Measurements from ENCODE around the gene SPECC1L. TPM values are rescaled to one million over a fixed set of nuclear protein-coding genes. Genes with fewer than 3 reads are reported as not detected.

Gene SPECC1L
- total RNA-seq, 1 donor from 2014 or later, result 29.9 TPM

DNA sequence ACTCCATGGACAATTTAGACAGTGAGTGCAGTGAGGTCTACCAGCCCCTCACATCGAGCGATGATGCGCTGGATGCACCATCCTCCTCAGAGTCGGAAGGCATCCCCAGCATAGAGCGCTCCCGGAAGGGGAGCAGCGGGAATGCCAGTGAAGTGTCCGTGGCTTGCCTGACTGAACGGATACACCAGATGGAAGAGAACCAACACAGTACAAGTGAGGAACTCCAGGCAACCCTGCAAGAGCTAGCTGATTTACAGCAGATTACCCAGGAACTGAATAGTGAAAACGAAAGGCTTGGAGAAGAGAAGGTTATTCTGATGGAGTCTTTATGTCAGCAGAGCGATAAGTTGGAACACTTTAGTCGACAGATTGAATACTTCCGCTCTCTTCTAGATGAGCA, 51.4 kb downstream of the SPECC1L start:
- H3K27me3 ChIP-seq (ENCODE audit: control insufficient read depth, insufficient read depth, low read length), result no peaks in the 10 kb centered on the region
- H3K36me3 ChIP-seq (ENCODE audit: control insufficient read depth, insufficient read depth, low read length), result peaks cover 4% of the 10 kb centered on the region
- no peak overlapping the region for H3K4me3 ChIP-seq (ENCODE audit: low read depth, low read length)
- TF ChIP-seq, protein P1, sequence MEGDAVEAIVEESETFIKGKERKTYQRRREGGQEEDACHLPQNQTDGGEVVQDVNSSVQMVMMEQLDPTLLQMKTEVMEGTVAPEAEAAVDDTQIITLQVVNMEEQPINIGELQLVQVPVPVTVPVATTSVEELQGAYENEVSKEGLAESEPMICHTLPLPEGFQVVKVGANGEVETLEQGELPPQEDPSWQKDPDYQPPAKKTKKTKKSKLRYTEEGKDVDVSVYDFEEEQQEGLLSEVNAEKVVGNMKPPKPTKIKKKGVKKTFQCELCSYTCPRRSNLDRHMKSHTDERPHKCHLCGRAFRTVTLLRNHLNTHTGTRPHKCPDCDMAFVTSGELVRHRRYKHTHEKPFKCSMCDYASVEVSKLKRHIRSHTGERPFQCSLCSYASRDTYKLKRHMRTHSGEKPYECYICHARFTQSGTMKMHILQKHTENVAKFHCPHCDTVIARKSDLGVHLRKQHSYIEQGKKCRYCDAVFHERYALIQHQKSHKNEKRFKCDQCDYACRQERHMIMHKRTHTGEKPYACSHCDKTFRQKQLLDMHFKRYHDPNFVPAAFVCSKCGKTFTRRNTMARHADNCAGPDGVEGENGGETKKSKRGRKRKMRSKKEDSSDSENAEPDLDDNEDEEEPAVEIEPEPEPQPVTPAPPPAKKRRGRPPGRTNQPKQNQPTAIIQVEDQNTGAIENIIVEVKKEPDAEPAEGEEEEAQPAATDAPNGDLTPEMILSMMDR (IDR thresholded peaks at IDR 0.05; ENCODE audit: insufficient read depth, low read length, poor library complexity, severe bottlenecking), result no peak
- DNase-seq (ENCODE audit: low read depth), result no peak

DNA sequence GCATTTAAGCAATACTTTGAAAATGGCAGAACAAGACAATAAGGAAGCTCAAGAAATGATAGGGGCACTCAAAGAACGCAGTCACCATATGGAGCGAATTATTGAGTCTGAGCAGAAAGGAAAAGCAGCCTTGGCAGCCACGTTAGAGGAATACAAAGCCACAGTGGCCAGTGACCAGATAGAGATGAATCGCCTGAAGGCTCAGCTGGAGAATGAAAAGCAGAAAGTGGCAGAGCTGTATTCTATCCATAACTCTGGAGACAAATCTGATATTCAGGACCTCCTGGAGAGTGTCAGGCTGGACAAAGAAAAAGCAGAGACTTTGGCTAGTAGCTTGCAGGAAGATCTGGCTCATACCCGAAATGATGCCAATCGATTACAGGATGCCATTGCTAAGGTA, 51.9 kb downstream of the SPECC1L start:
- no peak overlapping the region for H3K4me3 ChIP-seq (ENCODE audit: low read depth, low read length)
- peaks cover 4% of the 10 kb centered on the region for H3K36me3 ChIP-seq (ENCODE audit: control insufficient read depth, insufficient read depth, low read length)
- TF ChIP-seq, protein P1 (IDR thresholded peaks at IDR 0.05; ENCODE audit: insufficient read depth, low read length, poor library complexity, severe bottlenecking), result no peak
- H3K27me3 ChIP-seq (ENCODE audit: control insufficient read depth, insufficient read depth, low read length), result no peaks in the 10 kb centered on the region
- DNase-seq (ENCODE audit: low read depth), result no peak

DNA sequence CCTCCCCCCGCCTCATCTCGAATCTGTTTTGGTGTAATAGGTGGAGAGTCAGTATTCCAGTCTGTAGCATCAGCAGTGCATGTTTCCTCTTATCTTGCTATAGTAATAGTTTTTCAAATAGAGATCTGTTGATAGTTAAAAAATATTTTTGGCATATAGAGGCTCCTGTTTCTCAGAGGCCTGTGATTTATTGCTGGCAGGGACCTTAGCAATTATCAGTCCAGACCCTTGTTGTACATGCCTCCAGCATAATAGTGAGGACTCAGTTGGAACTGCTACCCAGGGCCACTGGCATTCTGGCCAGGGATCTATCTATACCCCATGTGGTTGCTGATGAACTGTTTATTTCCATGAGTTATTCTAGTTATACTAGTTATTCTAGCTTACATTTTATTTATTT, 52.6 kb downstream of the SPECC1L start:
- TF ChIP-seq, protein P1 (IDR thresholded peaks at IDR 0.05; ENCODE audit: insufficient read depth, low read length, poor library complexity, severe bottlenecking), result no peak
- Histone ChIP-seq H3K27me3 (ENCODE audit: control insufficient read depth, insufficient read depth, low read length) (no peaks in the 10 kb centered on the region), H3K4me3 (ENCODE audit: low read depth, low read length) (no peak overlapping the region), H3K36me3 (ENCODE audit: control insufficient read depth, insufficient read depth, low read length) (peaks cover 4% of the 10 kb centered on the region)
- no peak for DNase-seq (ENCODE audit: low read depth)

DNA sequence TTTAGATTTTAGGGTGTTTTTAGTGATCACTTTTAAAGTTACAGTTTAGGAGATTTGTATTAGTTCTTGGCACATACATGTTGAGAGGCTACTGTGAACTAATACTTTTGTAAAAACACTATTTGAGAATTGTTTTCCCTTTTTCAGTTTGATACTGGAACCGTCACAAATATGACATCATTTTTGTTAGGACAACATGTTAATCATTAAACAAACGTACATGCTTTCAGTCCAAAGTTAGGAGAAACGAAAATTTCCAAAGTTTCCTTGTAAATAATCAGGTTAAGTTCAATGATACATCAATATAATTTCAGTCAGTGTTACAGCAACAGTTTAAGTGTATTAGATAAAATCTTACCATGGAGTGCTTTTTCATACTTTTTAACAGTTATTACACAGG, 53.1 kb downstream of the SPECC1L start:
- H3K36me3 ChIP-seq (ENCODE audit: control insufficient read depth, insufficient read depth, low read length), result peaks cover 4% of the 10 kb centered on the region
- H3K27me3 ChIP-seq (ENCODE audit: control insufficient read depth, insufficient read depth, low read length), result no peaks in the 10 kb centered on the region
- no peak for DNase-seq (ENCODE audit: low read depth)
- TF ChIP-seq, protein P1 (IDR thresholded peaks at IDR 0.05; ENCODE audit: insufficient read depth, low read length, poor library complexity, severe bottlenecking), result no peak
- no peak overlapping the region for H3K4me3 ChIP-seq (ENCODE audit: low read depth, low read length)

DNA sequence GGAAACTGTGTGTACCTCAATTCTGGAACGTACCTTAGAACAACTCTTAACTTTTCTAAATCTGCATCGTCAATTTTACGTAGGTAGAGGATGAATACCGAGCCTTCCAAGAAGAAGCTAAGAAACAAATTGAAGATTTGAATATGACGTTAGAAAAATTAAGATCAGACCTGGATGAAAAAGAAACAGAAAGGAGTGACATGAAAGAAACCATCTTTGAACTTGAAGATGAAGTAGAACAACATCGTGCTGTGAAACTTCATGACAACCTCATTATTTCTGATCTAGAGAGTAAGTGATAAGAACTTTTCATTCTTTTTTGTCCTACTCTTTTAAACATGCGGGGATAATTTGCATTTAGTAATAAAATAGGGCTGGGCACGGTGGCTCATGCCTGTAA, 53.5 kb downstream of the SPECC1L start:
- TF ChIP-seq, protein P1 (IDR thresholded peaks at IDR 0.05; ENCODE audit: insufficient read depth, low read length, poor library complexity, severe bottlenecking), result no peak
- H3K27me3 ChIP-seq (ENCODE audit: control insufficient read depth, insufficient read depth, low read length), result no peaks in the 10 kb centered on the region
- DNase-seq (ENCODE audit: low read depth), result no peak
- peaks cover 4% of the 10 kb centered on the region for H3K36me3 ChIP-seq (ENCODE audit: control insufficient read depth, insufficient read depth, low read length)
- no peak overlapping the region for H3K4me3 ChIP-seq (ENCODE audit: low read depth, low read length)

DNA sequence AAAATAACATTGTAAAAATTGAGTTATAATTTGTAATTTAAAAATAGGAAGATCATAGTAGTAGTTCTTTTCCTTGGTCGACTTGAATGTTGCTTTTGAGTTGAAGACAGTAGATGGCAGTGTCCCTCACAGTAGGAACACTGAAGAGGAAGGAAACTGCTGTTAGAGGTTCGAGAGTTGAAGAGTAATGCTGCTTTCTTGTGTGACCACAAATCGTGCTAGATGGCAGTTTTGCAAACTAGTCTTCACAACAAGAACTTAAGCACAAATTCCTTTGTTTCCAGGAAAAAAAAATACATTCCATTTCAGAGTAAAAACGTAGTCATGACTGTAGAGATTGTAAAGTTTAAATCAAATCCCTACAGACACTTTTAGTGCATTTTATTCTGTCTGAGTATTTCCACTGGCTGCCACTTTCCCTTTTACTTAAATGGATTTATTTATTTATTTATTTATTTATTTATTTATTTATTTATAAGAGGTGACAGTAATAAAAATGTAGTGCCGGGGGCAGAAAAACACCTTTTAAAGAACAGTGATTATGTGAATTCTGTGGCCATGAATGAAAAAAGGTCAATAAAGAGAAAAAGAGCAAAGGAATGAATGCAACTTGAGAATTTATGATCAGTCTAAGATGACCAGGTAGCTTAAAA, 54.6 kb downstream of the SPECC1L start:
- TF ChIP-seq, protein P1 (IDR thresholded peaks at IDR 0.05; ENCODE audit: insufficient read depth, low read length, poor library complexity, severe bottlenecking), result peak; percentile 75
- peaks cover 4% of the 10 kb centered on the region for H3K36me3 ChIP-seq (ENCODE audit: control insufficient read depth, insufficient read depth, low read length)
- no peak overlapping the region for H3K4me3 ChIP-seq (ENCODE audit: low read depth, low read length)
- H3K27me3 ChIP-seq (ENCODE audit: control insufficient read depth, insufficient read depth, low read length), result no peaks in the 10 kb centered on the region
- DNase-seq (ENCODE audit: low read depth), result peak; percentile 59
